ENCODE results near the gene WASF2. TPM values are rescaled to one million over a fixed set of nuclear protein-coding genes. Genes with fewer than 3 reads are reported as not detected.

WASF2 gene
- total and polyA plus RNA-seq, 2 of the 8 experiments (the other 6 are each of a cell fraction or from before 2014, with no cell fraction given), result 32.1 to 86.6 TPM

- TF ChIP-seq CTCF (IDR thresholded peaks at IDR 0.05; ENCODE audit: control extremely low read depth in 1 of 3, insufficient read depth in 1 of 3, low read depth in 1 of 3, low read length in 3 of 3) (peak in 2 of 3 experiments; percentile 55 to 60; a peak in 3 of 4 replicates), BRCA1 (IDR thresholded peaks at IDR 0.05; ENCODE audit: low read depth, low read length) (no peak), PHF8 (conservative IDR thresholded peaks at IDR 0.05; ENCODE audit: low read depth, low read length) (peak; percentile 80; the same call in 1 of the 2 replicates), SP4 (IDR thresholded peaks at IDR 0.05; ENCODE audit: low read length) (no peak), FOSL1 (IDR thresholded peaks at IDR 0.05; ENCODE audit: insufficient read depth, low read depth, low read length) (no peak), SP1 (IDR thresholded peaks at IDR 0.05; ENCODE audit: low read depth, low read length) (peak; percentile 51; the same call in 1 of the 2 replicates), TAF1 (IDR thresholded peaks at IDR 0.05; ENCODE audit: low read depth, low read length) (peak; percentile 32; the same call in 1 of the 2 replicates), SIRT6 (IDR thresholded peaks at IDR 0.05; ENCODE audit: low read length) (no peak), MAFK (IDR thresholded peaks at IDR 0.05; ENCODE audit: low read depth, low read length) (no peak), RXRA (IDR thresholded peaks at IDR 0.05; ENCODE audit: insufficient read depth, low read depth, low read length) (no peak), JUN (IDR thresholded peaks at IDR 0.05; ENCODE audit: low read depth, low read length) (0 out of 2 replicates have a peak, but pooled peaks have one; percentile 39), CREB1 (IDR thresholded peaks at IDR 0.05) (peak; percentile 88), EP300 (IDR thresholded peaks at IDR 0.05; ENCODE audit: borderline replicate concordance in 1 of 2, low read depth in 2 of 2, low read length in 2 of 2) (no peak), SP2 (IDR thresholded peaks at IDR 0.05; ENCODE audit: low read length) (no peak), RAD21 (IDR thresholded peaks at IDR 0.05 in 1 of 2, conservative IDR thresholded peaks at IDR 0.05 in 1 of 2; ENCODE audit: low read depth in 2 of 2, low read length in 2 of 2) (peak; percentile 16 to 36; a peak in 3 of 4 replicates), ATF3 (IDR thresholded peaks at IDR 0.05; ENCODE audit: insufficient read depth, low read depth, low read length) (no peak), KDM1A (IDR thresholded peaks at IDR 0.05; ENCODE audit: borderline replicate concordance, low read length) (no peak; the same call in 1 of the 2 replicates), YY1 (IDR thresholded peaks at IDR 0.05; ENCODE audit: low read depth, low read length) (no peak), HDAC6 (IDR thresholded peaks at IDR 0.05; ENCODE audit: low read depth, low read length) (no peak), USF2 (IDR thresholded peaks at IDR 0.05; ENCODE audit: low read length) (0 out of 2 replicates have a peak, but pooled peaks have one; percentile 20)
Measured at GRCh38 chr1:27392096-27392777, 97.7 kb downstream of the WASF2 start, which contains the start of gene GPR3 (continued).

All from H1 (cell line).